NCI-H524 treated with DMSO at 0.1 percent for 48 hours (cell line): ENCODE data around the gene WDR6.

ENCODE experiments used
- DNase-seq: peaks from one replicate; lab custom pipeline; 2025; lab: John Stamatoyannopoulos, UW

WDR6 gene

DNA sequence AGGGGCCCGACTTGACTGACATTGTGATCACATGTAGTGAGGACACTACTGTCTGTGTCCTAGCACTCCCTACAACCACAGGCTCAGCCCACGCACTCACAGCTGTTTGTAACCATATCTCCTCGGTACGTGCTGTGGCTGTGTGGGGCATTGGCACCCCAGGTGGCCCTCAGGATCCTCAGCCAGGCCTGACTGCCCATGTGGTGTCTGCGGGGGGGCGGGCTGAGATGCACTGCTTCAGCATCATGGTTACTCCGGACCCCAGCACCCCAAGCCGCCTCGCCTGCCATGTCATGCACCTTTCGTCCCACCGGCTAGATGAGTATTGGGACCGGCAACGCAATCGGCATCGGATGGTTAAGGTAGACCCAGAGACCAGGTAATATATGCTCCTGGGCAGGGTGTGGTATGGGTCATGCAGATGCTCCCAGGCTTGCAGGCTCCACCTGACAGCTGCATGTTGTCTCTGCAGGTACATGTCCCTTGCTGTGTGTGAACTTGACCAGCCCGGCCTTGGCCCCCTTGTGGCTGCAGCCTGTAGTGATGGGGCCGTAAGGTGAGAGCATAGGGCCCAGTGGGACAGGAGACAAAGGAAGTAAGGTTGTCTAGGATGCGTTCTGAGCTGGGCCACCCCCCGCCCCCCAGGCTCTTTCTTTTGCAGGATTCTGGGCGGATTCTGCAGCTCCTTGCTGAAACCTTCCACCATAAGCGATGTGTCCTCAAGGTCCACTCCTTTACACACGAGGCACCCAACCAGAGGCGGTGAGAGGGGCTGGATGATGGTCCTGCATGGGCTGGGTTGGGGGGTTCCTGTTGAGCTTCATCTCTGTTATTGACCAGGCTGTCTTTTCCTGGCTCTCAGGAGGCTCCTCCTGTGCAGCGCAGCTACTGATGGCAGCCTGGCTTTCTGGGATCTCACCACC lies 6.8 kb downstream of the WDR6 start:
- no peak for DNase-seq

DNA sequence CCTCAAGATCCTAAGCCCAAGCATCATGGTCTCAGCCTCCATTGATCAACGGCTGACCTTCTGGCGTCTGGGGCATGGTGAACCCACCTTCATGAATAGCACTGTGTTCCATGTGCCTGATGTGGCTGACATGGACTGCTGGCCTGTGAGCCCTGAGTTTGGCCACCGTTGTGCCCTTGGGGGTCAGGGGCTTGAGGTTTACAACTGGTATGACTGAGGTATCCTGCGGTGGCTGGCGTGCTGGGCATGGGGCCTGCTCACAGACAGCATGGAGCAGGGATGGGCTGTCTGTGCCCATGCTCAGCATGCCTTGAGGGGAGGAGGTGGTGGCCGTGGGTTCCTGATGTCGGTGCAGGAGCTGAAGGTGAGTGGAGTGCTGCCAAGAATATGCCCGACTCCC lies 7.9 kb downstream of the WDR6 start:
- no peak for DNase-seq

GRCh38 chr3:49015765-49016164 lies 8.6 kb downstream of the WDR6 start:
- DNase-seq: no peak

DNA sequence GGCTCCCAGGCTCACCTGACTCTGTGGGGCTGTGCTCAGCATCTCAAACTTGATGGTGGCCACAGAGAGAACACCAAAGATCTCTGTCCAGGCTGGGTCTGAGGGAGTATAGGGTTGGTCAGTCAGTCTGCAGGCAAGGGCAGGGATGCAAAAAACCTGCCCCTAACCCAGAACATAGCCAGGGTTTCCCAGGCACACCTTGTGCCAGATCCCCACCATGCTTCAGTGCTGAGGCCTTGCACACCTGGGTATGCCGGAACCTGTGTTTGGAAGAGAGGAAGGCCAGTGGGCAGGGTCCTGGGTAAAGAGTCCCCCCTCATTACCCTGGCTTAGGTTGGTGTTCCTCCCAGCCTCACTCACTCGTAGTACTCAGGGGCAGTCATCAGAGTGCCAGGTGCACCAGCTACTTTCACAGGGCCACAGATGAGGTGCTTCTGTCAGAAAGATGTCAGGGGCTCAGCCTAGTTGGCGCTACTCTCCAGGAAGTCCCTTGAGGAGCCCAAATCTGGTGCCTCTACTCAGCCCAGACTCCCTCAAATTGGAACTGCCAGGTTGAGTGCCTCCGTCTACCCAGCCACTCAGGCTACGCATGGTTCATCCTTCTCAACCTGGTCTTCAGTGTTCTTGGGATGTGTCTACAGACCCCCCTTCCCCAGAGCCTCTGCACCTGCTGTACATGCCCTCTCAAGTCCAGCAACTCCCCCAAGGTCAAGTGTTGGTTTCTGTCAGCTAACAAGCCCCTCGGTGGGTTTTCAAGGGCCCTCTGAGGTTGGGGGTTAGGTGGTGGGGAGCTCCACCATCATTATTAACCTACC lies 9.4 kb downstream of the WDR6 start:
- no peak for DNase-seq

GRCh38 chr3:49017229-49017970 lies 10.2 kb downstream of the WDR6 start:
- no peak for DNase-seq

DNA sequence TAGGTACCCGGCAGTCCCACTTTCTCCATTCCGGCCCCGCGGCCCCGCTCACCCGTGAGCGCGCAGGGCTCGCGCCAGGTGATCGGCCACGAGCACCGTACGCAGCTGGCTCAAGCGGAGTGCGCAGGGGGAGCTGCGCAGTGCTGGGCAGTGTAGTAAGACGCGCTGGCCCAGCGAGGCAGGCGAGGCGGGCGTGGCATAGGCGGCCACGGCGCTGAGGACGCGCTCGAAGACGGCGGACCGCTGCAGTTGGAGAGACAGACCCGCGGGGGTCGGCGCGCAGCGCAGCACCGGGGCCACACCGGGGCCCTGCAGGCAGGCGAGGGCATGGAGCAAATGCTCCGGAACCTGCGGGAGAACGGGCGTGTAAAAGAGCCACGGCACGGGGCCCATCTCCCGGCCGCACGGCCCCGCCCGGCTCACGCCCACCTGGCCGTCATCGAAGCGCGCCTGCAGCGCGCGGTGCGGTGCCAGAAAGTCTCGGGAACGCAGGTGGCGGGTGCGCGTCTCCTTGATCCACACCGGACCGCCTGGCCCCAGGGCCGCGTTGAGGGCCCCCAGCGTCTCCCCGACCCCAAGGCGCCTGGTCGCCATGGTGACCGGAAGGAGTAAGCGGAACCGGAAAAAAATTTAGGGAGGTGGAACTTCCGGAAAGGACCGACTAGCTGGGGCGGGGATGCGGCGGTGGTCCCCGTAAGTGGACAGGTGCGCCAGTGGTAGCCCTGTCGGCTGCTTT lies 10.9 kb downstream of the WDR6 start, which contains the start of gene DALRD3:
TSS of gene DALRD3 (minus strand) at position 610 of the 736 bp plus-strand sequence. CDS start at position 594, 16 bp downstream.
- DNase-seq: no peak

DNA sequence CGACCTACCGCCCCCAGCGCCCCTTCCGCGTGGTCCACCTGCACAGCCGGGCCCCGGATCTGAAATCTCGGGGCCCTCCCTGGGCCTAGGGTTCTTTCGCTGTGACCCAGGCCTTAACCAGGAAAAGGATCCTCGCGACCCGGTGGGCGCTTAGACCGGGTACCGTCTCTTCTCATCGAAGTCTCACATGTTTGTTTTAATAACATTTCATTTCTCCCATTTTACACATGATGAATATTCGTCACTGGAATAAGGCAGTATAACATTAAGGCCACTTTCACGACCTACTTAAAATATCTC lies 11.5 kb downstream of the WDR6 start:
- DNase-seq: no peak

DNA sequence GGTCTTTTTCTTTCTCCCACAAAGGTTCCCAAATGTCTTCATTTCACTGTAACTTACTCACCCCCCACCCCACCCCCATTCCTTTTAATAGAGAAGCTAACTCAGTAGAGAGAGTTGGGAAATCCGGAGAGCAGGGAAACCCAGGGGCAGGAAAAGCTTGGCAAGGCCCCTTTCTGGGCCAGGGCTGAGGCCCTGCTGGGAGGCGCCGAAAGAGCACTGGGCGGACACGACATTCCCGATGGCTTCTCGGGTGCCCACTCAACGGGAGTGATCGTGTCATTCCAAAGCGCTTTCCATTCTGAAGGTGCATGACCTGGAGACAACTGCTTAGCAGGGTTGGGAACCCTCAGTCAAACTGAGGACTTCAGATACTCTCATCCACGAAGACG lies 12.7 kb downstream of the WDR6 start:
- DNase-seq: no peak

DNA sequence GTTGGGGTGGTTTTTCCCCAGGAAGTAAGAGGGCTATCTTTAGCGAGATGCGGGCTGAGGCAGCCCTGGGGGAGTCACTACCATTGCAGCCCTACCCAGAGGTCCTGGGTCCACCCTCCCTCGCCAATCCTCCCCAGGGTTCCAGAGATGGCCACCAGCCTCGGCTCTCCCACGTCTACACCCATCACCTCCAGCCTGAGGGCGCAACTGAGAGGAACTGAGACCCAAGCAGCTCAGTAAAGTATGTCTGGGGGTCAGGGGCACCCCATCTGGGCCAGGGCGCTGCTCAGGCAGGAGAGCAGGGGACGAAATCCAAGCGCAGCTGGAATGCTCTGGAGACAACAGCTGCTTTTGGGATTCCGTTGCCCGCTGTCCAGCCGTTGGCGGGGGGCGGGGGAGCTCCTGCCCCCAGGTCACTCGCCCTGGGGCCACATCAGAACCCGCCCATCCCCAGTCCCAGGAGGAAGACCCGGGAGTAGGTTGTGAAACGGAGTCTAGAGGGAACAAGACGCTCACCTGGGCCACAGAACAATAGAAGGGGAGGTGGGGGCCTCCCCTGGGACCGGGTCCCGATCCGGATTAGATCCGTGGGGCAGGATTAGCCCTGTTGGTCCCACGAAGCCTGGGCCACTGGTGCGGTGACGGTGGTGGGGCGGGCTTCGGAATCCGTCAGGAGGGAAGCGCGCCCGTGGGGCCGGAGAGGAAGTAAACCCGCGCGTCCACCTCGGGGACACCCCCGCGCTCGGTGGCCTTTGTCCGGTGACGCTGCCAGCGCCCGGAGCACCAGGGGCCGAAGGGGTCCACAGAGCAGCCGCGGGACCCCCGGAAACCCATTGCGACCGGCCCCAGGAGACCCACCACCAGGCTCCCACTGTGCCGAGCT lies 13.4 kb downstream of the WDR6 start:
- no peak for DNase-seq

DNA sequence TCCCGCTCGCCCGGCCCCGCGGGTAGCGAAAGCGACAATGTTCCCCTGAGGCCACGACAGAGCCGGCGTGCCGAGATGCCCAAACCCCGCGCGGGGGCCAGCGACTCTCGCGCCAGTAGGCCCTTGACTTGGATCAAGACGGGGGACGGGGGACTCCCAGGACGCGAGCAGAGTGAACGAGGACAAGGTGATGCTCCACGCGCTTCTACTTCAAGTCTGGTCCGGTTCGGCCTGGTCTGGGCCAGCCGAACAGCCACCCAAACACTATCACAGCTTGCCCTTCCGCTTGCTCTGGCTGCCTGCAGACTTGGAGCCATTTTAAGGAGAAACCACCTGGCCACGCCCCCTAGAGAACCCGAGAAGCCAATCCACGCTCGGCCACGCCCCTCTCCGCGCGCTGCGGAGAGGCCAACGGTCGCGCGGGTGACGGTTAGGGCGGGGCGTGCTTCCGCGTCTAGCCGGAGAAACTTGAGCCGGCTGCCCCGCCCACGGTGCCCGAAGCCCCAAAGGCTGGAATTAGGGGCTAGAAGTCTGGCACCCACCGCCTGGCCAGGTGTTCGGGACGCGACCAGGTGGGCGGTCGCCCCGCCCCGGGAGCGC lies 14.1 kb downstream of the WDR6 start:
- DNase-seq: peak; percentile 76

DNA sequence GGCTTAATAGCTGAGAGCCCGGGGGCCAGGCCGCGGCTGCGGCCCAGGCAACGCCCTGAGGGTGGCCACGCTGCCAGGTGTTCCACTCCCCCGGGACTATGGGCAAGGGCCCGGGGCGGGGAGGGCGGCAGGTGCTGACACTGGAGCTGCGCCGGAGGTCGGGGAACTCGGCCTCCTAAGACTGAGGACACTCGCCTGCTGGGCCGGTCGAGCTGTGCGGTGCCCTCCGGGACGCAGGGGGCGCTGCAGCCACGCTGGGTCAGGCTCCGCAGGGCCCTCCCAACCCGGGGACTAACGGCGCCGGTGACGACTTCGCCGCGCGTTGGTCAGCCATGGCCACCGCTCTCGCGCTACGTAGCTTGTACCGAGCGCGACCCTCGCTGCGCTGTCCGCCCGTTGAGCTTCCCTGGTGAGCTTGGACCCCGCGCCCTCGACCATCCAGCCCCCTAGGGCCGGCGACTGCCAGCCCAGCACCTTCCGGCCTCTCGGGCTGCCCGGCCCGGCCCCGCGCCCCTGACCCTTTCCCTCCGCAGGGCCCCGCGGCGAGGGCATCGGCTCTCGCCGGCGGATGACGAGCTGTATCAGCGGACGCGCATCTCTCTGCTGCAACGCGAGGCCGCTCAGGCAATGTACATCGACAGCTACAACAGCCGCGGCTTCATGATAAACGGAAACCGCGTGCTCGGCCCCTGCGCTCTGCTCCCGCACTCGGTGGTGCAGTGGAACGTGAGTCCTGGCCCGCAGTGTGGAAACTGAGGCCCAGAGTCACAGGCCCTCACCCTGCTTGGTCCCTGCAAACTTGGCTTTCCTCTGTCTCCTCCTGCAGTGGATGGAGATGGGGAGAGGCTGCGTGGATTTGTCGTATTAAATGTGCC lies 14.9 kb downstream of the WDR6 start, which contains the start of gene NDUFAF3:
TSS of gene NDUFAF3 (plus strand) at position 309 of the 875 bp plus-strand sequence. CDS start at position 333, 24 bp downstream.
- DNase-seq: peak; percentile 67

- DNase-seq: no peak
These were observed 15.5 kb downstream of the WDR6 start for GRCh38 chr3:49022688-49023171.

- DNase-seq: no peak
These were observed 16.6 kb downstream of the WDR6 start for GRCh38 chr3:49023775-49024174.

DNA sequence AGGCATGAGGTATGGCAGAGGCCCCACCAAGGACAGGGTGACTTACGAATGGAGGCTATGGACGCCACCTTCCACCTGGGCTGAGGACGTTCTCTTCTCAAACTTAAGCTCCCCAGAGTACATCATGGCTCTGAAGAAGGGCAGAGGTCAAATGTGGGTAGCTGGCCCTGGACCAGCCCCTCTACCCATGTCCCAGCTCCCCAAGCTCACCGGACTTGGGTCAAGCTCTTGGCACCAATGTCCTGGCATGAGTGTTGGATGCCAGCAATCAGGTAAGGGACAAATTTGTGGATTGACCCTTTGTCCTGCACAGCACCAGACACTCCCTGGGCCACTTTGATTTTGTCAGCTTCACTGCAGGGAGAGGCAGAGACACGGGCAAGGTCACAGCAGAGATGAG lies 17.3 kb downstream of the WDR6 start:
- no peak for DNase-seq

GRCh38 chr3:49025005-49025792 lies 18.0 kb downstream of the WDR6 start:
- DNase-seq: no peak

DNA sequence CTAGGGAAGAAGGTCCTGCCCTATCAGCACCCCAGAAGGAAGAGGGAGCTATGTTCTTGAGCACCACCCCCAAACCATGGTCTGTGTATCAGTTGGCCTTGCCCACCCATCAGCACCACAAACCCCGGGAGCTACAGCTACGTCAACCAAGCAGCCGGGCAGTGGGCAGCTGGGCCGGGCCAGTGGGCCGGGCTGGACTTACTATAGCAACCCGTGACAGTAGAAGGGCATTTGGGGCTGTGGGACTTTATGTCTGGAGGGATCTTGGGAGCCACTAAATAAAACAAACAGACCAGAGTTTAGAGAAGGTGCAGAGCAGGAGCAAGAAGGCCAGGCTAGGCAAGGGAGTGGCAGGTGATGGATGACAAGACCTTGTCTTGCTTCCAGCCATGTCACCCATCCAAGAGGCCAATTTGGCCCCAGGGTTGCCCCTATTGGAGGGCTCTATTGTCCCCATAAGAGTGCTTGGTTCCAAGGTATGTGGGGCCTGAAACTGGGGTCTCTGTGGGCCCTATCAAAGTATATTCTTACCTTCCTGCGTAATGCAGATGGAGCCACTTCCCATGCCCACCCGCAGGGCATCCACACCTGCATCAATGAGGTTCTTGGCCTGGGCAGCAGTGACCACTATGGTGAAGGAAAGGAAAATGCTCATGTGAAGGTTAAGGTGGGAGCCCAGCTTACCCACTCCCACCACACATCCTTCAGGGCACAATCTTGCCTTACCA lies 18.8 kb downstream of the WDR6 start:
- no peak for DNase-seq

DNA sequence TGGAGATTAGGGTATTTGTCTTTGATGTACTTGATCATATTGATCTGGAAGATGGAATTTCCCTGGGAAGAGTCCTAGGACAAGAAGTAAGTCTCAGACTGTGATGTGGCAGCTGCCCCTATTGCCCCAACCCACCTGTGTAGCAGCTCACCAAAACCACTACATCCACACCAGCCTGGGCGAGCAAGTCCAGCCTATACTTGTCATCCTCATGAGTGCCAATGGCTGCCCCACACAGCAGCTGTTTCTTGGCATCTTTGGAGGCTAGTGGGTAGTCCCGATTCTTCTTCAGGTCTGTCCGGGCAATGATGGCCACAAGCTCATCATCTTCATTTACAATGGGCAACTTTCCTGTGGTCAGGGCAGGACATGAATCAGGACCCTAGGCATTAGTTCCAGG lies 19.3 kb downstream of the WDR6 start:
- DNase-seq: no peak

DNA sequence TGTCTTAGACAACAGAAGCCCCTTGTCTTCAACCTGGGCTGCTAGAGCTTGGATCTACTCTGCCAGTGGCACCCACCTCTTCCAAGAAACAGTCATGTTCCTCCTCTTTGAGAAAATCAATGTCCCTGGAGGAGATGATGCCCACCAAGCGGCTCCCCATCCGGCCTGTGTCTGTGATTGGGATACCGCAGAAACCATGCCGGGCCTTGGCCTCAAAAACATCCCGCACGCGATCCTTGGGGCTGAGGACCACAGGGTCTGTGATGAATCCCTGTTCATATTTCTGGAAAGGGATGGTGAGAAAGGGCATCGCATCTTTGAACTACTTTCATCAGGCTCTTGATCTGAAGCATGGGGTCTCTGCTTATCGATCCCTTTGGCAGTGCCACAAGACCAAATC lies 20.4 kb downstream of the WDR6 start:
- DNase-seq: no peak
